ENCODE results near the gene RBMX.

GRCh38 chrX:136828830-136829229, 51.7 kb downstream of the RBMX start:
- no peak for TF ChIP-seq CTCF (IDR thresholded peaks at IDR 0.05)
- no peak for TF ChIP-seq POLR2A (IDR thresholded peaks at IDR 0.05)
